Astrocyte of the spinal cord (primary cell): ENCODE measurements around the gene C17orf107.
A peak's percentile ranks its signal among the peaks of the same experiment; 100 is the strongest.
"Not testable (repeated sequence)": the region's sequence is repeated elsewhere in the genome, so short reads cannot be mapped to it uniquely, and the experiment has no call there.

Experiments used
- DNase-seq: peaks from one replicate; pipeline ENCODE4 v3.0.0; 2011; ENCODE audit warnings: low read depth, low spot score
- H3K4me3 ChIP-seq: 2 replicates; pipeline ENCODE4 v1.5.1; 2011; ENCODE audit warnings: low read depth, mild to moderate bottlenecking, low read length, moderate library complexity
- in situ Hi-C: cut with HindIII; loops from 2 replicates; pipeline ENCODE4 v1.10.0; 2017; ENCODE audit warnings: low sequenced_read_pairs
- TF ChIP-seq, protein P1 (sequence below): IDR thresholded peaks from 2 replicates; pipeline ENCODE4 v1.5.1; 2012; ENCODE audit warnings: low read depth, mild to moderate bottlenecking, low read length, inconsistent platforms

Gene C17orf107

DNA sequence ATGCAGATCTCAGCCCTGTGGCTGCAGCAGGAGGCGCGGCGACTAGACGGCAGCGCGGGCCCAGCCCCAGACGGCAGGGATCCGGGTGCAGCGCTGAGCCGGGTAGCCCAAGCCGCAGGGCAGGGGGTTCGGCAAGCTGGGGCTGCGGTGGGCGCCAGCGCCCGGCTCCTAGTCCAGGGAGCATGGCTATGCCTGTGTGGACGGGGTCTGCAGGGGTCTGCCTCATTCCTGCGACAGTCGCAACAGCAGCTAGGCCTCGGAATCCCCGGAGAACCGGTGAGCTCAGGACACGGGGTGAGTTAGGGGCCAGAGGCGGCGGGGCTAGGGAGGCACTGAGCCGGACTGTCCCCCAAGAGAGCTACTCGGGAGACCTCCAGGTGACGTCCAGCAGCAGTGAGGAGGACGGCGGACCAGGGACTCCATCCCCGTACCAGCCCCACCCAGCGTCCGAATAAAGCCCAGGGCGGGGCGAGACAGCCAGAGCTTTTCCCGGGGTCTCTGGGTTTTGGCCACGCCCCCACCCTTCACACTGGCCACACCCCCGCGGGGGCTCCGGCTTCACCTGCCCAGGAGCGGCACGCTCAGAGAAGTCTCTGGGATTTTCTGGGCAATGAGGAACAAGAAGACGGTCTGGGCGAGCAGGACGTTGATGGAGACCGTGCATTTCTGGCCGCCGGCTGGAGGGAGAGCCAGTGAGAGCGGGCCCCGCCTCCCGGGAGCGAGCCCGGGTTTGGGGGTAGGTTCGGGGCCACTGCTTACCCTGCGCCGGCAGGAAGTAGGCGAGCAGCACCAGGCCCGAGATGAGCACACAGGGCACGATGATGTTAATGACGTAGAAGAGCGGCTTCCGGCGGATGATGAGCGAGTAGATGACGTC lies 1.1 kb downstream of the C17orf107 start:
- DNase-seq: no peak
- in situ Hi-C loops: no loop called here
- TF ChIP-seq, protein P1, sequence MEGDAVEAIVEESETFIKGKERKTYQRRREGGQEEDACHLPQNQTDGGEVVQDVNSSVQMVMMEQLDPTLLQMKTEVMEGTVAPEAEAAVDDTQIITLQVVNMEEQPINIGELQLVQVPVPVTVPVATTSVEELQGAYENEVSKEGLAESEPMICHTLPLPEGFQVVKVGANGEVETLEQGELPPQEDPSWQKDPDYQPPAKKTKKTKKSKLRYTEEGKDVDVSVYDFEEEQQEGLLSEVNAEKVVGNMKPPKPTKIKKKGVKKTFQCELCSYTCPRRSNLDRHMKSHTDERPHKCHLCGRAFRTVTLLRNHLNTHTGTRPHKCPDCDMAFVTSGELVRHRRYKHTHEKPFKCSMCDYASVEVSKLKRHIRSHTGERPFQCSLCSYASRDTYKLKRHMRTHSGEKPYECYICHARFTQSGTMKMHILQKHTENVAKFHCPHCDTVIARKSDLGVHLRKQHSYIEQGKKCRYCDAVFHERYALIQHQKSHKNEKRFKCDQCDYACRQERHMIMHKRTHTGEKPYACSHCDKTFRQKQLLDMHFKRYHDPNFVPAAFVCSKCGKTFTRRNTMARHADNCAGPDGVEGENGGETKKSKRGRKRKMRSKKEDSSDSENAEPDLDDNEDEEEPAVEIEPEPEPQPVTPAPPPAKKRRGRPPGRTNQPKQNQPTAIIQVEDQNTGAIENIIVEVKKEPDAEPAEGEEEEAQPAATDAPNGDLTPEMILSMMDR: no peak
- peak overlapping the region; percentile 36 for H3K4me3 ChIP-seq

- TF ChIP-seq, protein P1: no peak
- in situ Hi-C loops: no loop called here
- no peak overlapping the region for H3K4me3 ChIP-seq
- DNase-seq: no peak
Observed at GRCh38 chr17:4901108-4901647, 1.8 kb downstream of the C17orf107 start.

- TF ChIP-seq, protein P1: no peak
- in situ Hi-C loops: no loop called here
- H3K4me3 ChIP-seq: no peak overlapping the region
- no peak for DNase-seq
Observed at GRCh38 chr17:4901648-4902344, 2.5 kb downstream of the C17orf107 start.

GRCh38 chr17:4902540-4902939 lies 3.2 kb downstream of the C17orf107 start:
- TF ChIP-seq, protein P1: no peak
- H3K4me3 ChIP-seq: no peak overlapping the region
- in situ Hi-C loops: no loop called here
- DNase-seq: no peak

GRCh38 chr17:4903051-4903818 lies 3.9 kb downstream of the C17orf107 start, which contains the start of gene CHRNE:
TSS of gene CHRNE (minus strand) at chr17:4903098. CDS start at chr17:4903063, 35 bp downstream.
- DNase-seq: peak; percentile 76
- H3K4me3 ChIP-seq: no peak within 1 kb of the TSS
- in situ Hi-C loops: no loop called here
- TF ChIP-seq, protein P1: peak; percentile 81

- DNase-seq, H3K4me3 ChIP-seq, in situ Hi-C loops: not testable (repeated sequence)
Observed at GRCh38 chr17:4906642-4907041, 7.3 kb downstream of the C17orf107 start.
